Activated naive CD8-positive, alpha-beta T cell treated with anti-CD3 and anti-CD28 coated beads, Interleukin-2, amount 10 ng/mL, durations not matched to agents 7 days and 5 days (primary cell): ENCODE data around the gene LRBA. TPM values are rescaled to one million over a fixed set of nuclear protein-coding genes. Genes with fewer than 3 reads are reported as not detected.

ENCODE experiments used
- ATAC-seq: fragments of 150-1000 bp; cut with Tn5 transposase; one replicate; pipeline ENCODE4 v1.10.0; 2021; ENCODE audit warnings: low read depth, moderate library complexity
- POLR2A ChIA-PET: fragments of 350-600 bp; sonication (Branson Sonifier 250); formaldehyde crosslinking; loops from one replicate; lab custom pipeline; 2021; ENCODE audit warnings: antibody characterized with exemption; lab: Charles Lee
- DNase-seq: peaks from one replicate; pipeline ENCODE4 v3.0.0; 2021
- H3K27ac Mint-ChIP-seq: one replicate; pipeline ENCODE4 v1.8.0; 2022; ENCODE audit warnings: mild to moderate bottlenecking, mixed read lengths
- H3K27me3 Mint-ChIP-seq: one replicate; pipeline ENCODE4 v1.8.0; 2022; ENCODE audit warnings: mild to moderate bottlenecking, moderate library complexity, mixed read lengths
- H3K36me3 Mint-ChIP-seq: one replicate; pipeline ENCODE4 v1.8.0; 2021; ENCODE audit warnings: mild to moderate bottlenecking, mixed read lengths
- H3K4me1 Mint-ChIP-seq: one replicate; pipeline ENCODE4 v1.8.0; 2021; ENCODE audit warnings: mixed read lengths
- H3K4me3 Mint-ChIP-seq: one replicate; pipeline ENCODE4 v1.8.0; 2022; ENCODE audit warnings: mild to moderate bottlenecking, moderate library complexity, mixed read lengths
- H3K9me3 Mint-ChIP-seq: one replicate; pipeline ENCODE4 v1.8.0; 2021; ENCODE audit warnings: mixed read lengths
- total RNA-seq, 2 experiments: library from RNA; stranded (reverse); gene quantifications; one replicate each; pipeline ENCODE4 v1.2.3, GENCODE V29; 2021

The LRBA gene
- total RNA-seq, 2 experiments from 2014 or later = 47.9 to 50.6 TPM

- POLR2A ChIA-PET = no interaction called here
- Mint-ChIP-seq H3K9me3 (peaks cover 11% of the 10 kb centered on the region), H3K27ac (no peak overlapping the region), H3K27me3 (no peaks in the 10 kb centered on the region), H3K4me3 (no peak overlapping the region), H3K4me1 (no peaks in the 10 kb centered on the region), H3K36me3 (peaks cover 54% of the 10 kb centered on the region)
- DNase-seq (no peak), ATAC-seq (no peak)
Measured at GRCh38 chr4:150725957-150726523, 289.0 kb downstream of the LRBA start.

DNA sequence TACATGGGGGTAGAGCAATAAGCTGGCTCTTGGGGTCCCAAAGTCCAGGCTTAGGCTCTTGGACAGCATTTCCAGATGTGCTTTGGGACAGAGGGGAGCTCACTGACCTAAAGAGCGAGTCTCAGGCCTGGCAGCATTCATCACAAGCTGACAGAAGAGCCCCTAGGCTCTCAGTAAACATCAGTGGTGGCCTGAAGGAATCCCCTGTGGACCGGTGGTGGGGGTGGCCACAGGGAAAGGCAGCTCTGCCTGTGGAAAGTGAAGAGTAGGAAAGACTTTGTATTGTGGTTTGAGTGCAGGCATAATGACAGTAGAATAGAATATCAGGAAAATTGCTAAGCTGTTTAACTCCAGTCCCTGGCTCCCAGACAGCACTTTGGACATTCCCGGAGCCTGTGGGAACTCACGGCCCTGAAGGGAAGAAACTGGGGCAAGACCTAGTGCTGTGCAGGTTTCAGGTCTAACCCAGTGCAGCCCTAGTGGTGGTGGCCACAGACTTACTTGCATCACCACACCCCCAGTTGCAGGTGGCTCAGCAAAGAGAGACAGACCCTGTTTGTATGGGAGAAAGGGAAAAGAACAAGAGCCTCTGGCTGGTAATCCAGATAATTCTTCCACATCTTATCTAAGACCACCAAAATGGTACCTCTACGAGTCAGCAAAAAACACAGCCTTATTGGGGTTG is 291.2 kb downstream of the LRBA start:
- H3K4me1 Mint-ChIP-seq = no peaks in the 10 kb centered on the region
- no peak for DNase-seq
- no peak for ATAC-seq
- POLR2A ChIA-PET = no interaction called here
- no peak overlapping the region for H3K4me3 Mint-ChIP-seq
- peak overlapping the region; percentile 28 for H3K27ac Mint-ChIP-seq
- H3K36me3 Mint-ChIP-seq = peaks cover 48% of the 10 kb centered on the region
- H3K27me3 Mint-ChIP-seq = no peaks in the 10 kb centered on the region
- H3K9me3 Mint-ChIP-seq = peaks cover 8% of the 10 kb centered on the region

DNA sequence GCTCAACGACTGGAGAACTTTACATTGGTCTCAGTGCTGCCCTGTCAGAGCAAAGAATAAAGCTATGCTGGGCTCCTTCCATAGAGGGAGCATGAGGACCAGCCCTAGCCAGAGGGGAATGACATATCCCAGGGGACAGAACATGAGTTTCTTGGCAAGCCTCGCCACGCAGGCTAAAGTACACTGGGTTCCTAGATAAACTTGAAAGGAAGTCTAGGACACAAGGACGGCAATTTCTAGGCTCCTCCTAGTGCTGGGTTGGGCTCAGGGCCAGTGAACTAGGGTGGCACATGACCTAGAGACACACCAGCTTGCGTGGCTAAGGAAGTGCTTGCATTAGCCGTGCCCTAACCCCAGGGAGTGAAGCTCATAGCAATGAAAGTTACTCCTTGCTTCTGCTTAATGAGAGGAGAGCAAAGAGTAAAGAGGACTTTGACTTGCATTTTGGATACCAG is 292.1 kb downstream of the LRBA start:
- Mint-ChIP-seq H3K9me3 (peaks cover 8% of the 10 kb centered on the region), H3K4me1 (no peaks in the 10 kb centered on the region), H3K4me3 (no peak overlapping the region), H3K36me3 (peaks cover 41% of the 10 kb centered on the region), H3K27ac (no peak overlapping the region), H3K27me3 (no peaks in the 10 kb centered on the region)
- ATAC-seq (no peak), DNase-seq (no peak)
- POLR2A ChIA-PET = no interaction called here

DNA sequence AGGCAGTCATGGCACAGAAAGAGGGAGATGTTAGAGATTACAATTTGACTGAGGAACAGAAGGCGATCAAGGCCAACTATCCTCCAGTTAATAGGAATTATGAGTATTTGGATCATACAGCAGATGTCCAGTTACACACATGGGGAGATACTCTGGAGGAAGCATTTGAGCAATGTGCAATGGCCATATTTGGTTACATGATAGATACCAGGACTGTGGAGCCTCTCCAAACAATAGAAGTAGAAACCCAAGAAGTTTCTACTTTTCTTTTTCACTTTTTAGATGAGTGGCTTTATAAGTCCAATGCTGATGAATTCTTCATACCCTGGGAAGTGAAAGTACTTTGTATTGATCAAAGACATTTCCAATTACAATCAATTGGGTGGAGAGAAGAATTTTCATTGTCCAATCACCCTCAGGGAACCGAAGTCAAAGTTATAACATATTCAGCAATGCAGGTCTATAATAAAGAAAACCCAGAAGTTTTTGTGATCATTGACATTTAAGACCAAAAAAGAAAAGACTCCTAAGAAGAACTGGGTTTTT is 294.0 kb downstream of the LRBA start:
- no peaks in the 10 kb centered on the region for H3K4me1 Mint-ChIP-seq
- peaks cover 24% of the 10 kb centered on the region for H3K36me3 Mint-ChIP-seq
- no peaks in the 10 kb centered on the region for H3K27me3 Mint-ChIP-seq
- H3K27ac Mint-ChIP-seq = no peak overlapping the region
- no peak overlapping the region for H3K4me3 Mint-ChIP-seq
- POLR2A ChIA-PET = no interaction called here
- ATAC-seq (no peak), DNase-seq (no peak)
- H3K9me3 Mint-ChIP-seq = peaks cover 4% of the 10 kb centered on the region

DNA sequence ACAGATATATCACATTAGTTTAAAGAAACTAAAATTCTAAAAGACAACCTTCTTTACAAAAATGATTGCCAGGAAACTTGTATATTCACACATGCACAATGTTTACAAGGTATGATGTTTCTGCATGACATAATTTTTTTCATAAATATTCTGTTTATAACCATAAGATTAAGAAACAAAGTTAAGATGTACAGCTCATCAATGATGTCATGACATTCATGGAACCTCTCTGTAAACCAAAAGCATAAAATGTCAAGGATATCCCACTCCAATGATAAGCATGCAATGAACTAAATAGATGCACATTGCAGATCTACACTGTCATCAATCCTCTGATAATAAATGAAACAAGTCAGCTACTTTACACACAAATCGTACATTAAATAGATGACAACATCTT is 297.1 kb downstream of the LRBA start:
- H3K4me1 Mint-ChIP-seq = no peaks in the 10 kb centered on the region
- H3K27me3 Mint-ChIP-seq = no peaks in the 10 kb centered on the region
- peaks cover 8% of the 10 kb centered on the region for H3K36me3 Mint-ChIP-seq
- H3K4me3 Mint-ChIP-seq = no peak overlapping the region
- POLR2A ChIA-PET = no interaction called here
- no peak overlapping the region for H3K27ac Mint-ChIP-seq
- DNase-seq (no peak), ATAC-seq (no peak)
- H3K9me3 Mint-ChIP-seq = no peaks in the 10 kb centered on the region

DNA sequence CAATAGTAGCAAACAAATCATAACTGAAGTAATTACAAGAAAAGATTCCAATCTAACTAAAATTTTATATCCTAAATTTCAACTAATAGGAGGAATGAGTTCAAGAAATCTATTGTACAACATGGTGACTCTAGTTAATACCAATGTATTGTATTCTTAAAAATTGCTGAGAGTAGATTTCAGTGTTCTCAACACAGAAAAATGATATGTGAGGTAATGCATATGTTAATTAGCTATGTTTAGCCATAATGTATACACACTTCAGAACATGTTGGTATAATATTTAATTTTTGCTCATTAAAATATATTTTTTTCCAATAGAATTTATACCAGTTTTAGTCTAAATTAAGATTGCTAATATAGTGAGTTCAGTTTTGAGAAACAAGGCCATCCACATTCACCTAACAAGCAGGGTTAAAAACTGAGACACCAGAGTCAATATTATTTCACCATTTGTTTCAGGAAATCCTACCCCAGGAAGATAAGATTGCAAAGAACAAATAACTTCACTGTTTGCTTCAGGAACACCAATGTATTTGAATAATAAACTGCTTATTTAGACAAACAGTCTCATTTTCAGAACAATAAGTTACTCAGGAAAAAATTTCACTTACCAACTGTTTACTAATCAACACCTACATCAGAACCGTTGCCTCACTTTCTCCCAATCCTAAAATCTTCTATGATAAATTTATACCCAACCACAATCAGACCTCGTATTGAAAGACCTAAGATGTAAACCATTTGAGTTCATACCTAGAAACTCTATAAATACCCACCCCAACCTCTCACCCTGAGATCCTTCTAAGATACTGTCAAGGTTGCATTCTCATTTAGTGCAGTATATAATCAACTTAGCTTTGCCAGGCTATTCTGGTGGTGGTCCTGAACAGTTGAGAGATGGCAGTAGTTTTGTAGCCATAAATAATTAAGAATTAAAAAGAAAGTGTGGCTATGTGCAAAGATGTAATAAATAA is 300.3 kb downstream of the LRBA start:
- DNase-seq (no peak), ATAC-seq (no peak)
- Mint-ChIP-seq H3K4me3 (no peak overlapping the region), H3K27me3 (no peaks in the 10 kb centered on the region), H3K9me3 (no peaks in the 10 kb centered on the region), H3K4me1 (no peaks in the 10 kb centered on the region), H3K36me3 (peaks cover 8% of the 10 kb centered on the region), H3K27ac (no peak overlapping the region)
- POLR2A ChIA-PET = no interaction called here

DNA sequence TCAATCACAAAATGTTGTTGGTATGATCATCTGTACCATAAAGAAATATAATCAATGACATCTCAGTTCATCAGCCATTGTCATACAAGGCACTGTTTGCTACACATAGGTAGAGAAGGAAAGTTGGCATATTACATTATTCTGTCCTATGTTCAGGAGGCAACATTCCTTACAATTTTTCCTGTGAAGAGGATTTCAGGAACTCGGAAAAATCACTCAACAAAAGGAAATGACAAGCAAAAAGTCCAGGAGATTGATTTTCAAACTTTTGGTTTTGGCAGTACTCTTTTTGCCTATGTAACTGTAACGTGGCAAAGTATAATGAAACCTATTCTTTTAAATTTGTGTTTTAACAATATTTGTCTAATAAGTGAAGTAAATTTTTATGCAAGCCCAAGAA is 301.8 kb downstream of the LRBA start:
- H3K36me3 Mint-ChIP-seq = peaks cover 3% of the 10 kb centered on the region
- no peaks in the 10 kb centered on the region for H3K4me1 Mint-ChIP-seq
- H3K9me3 Mint-ChIP-seq = no peaks in the 10 kb centered on the region
- POLR2A ChIA-PET = no interaction called here
- no peak overlapping the region for H3K27ac Mint-ChIP-seq
- no peaks in the 10 kb centered on the region for H3K27me3 Mint-ChIP-seq
- H3K4me3 Mint-ChIP-seq = no peak overlapping the region
- DNase-seq = no peak
- no peak for ATAC-seq

DNA sequence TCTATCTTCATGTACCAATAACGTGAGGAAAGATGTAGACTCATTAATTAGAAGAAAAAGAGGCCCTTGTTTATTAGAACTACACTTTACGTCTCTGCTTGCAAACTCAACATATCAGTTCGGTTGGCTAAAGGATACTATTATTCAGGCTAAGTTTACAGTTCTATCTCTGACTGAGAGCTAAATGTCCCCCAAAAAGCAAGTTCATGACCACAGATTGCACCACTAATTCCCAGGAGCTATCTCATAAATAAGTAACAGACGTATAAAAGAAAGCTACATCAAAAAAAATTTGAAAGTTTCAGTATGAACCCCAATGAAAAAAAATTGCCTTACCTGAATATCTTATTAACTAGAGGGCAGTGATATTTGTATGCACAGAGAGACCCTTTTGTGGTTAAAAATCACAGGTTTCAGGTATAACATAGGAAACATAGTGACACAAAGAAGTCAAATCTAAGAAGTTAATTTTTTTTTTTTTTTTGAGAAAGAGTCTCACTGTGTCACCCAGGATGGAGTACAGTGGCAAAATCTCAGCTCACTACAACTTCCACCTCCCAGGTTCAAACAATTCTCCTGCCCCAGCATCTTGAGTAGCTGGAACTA is 304.2 kb downstream of the LRBA start:
- ATAC-seq = no peak
- POLR2A ChIA-PET = no interaction called here
- H3K9me3 Mint-ChIP-seq = no peaks in the 10 kb centered on the region
- no peaks in the 10 kb centered on the region for H3K27me3 Mint-ChIP-seq
- no peak overlapping the region for H3K4me3 Mint-ChIP-seq
- DNase-seq = no peak
- peaks cover 4% of the 10 kb centered on the region for H3K36me3 Mint-ChIP-seq
- H3K4me1 Mint-ChIP-seq = no peaks in the 10 kb centered on the region
- no peak overlapping the region for H3K27ac Mint-ChIP-seq

- H3K4me1 Mint-ChIP-seq = no peaks in the 10 kb centered on the region
- no peak overlapping the region for H3K27ac Mint-ChIP-seq
- H3K4me3 Mint-ChIP-seq = no peak overlapping the region
- no peaks in the 10 kb centered on the region for H3K9me3 Mint-ChIP-seq
- H3K27me3 Mint-ChIP-seq = no peaks in the 10 kb centered on the region
- POLR2A ChIA-PET = no interaction called here
- H3K36me3 Mint-ChIP-seq = peaks cover 7% of the 10 kb centered on the region
- ATAC-seq (no peak), DNase-seq (no peak)
Measured at GRCh38 chr4:150708004-150708403, 307.1 kb downstream of the LRBA start.

DNA sequence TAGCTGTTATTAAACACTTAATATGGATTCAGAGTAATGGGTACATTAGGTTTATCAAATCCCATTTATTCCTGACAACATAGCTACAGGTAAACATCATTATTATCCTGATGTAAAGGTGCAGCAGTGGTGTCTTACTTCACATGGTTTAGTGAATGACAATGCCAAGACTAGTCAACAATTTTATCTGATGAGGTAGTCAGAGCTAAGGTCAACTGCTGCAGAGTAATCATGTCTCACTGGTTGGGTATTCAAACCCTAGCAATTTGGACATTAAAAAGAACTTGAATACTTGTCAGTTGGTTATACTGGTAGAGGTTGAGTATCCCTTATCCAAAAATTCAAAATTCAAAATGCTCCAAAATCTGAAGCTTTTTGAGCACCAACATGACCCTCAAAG is 315.5 kb downstream of the LRBA start:
- Mint-ChIP-seq H3K9me3 (no peaks in the 10 kb centered on the region), H3K27ac (no peak overlapping the region), H3K36me3 (peaks cover 9% of the 10 kb centered on the region), H3K27me3 (no peaks in the 10 kb centered on the region), H3K4me1 (no peaks in the 10 kb centered on the region), H3K4me3 (no peak overlapping the region)
- POLR2A ChIA-PET = no interaction called here
- ATAC-seq (no peak), DNase-seq (no peak)

GRCh38 chr4:150695162-150695561 is 319.9 kb downstream of the LRBA start:
- Mint-ChIP-seq H3K27ac (no peak overlapping the region), H3K27me3 (no peaks in the 10 kb centered on the region), H3K4me1 (no peaks in the 10 kb centered on the region), H3K4me3 (no peak overlapping the region), H3K36me3 (peaks cover 12% of the 10 kb centered on the region), H3K9me3 (no peaks in the 10 kb centered on the region)
- no peak for ATAC-seq
- DNase-seq = no peak
- POLR2A ChIA-PET = no interaction called here

GRCh38 chr4:150694438-150694837 is 320.6 kb downstream of the LRBA start:
- no peak for ATAC-seq
- H3K4me3 Mint-ChIP-seq = no peak overlapping the region
- H3K4me1 Mint-ChIP-seq = no peaks in the 10 kb centered on the region
- H3K27me3 Mint-ChIP-seq = no peaks in the 10 kb centered on the region
- no peak for DNase-seq
- no peaks in the 10 kb centered on the region for H3K9me3 Mint-ChIP-seq
- H3K36me3 Mint-ChIP-seq = peaks cover 15% of the 10 kb centered on the region
- POLR2A ChIA-PET = no interaction called here
- H3K27ac Mint-ChIP-seq = no peak overlapping the region

GRCh38 chr4:150683775-150684350 is 331.2 kb downstream of the LRBA start:
- POLR2A ChIA-PET = no interaction called here
- H3K4me3 Mint-ChIP-seq = no peak overlapping the region
- H3K4me1 Mint-ChIP-seq = no peaks in the 10 kb centered on the region

More at GRCh38 chr4:150683775-150684350, 331.2 kb downstream of the LRBA start:
- no peaks in the 10 kb centered on the region for H3K27me3 Mint-ChIP-seq
- no peak for ATAC-seq
- H3K36me3 Mint-ChIP-seq = peaks cover 20% of the 10 kb centered on the region
- no peak for DNase-seq
- peaks cover 2% of the 10 kb centered on the region for H3K9me3 Mint-ChIP-seq
- no peak overlapping the region for H3K27ac Mint-ChIP-seq
